Measurements from ENCODE around the gene P3H2.

The P3H2 gene

DNA sequence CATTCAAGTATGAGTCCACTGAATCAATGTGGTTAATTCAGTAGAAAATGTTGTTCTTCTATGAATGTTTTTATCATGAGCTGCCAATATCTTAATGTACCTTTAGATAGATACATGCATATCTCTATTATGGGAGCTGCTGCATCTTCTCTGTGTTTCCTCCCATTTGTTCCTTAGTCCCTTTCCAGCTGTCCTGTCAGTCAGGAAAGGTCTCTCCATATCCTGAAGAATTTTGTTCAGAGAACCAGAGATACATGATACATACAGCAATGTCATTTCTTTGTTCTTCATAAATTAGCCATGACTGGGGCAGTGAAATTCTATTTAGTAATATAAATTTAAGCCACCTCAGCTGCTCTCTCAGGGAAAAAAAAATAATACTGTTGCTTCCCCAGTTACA lies 103.7 kb downstream of the P3H2 start:
- DNase-seq (ENCODE audit: low spot score), result no peak

DNA sequence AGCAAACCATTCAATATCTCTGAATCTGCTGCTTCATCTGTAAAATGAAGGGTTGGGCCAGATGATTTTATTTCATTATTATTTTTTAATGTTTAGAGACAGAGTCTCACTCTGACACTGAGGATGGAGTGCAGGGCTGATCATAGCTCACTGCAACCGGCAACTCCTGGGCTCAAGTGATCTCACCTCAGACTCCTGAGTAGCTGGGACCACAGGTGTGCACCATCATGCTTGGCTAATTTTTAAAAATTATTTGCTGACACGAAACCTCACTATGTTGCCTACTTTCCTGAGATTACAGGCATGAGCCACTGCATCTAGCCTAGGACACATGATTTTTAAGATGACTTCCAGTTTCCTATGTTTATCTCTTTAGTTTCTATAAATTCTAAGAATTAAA lies 105.8 kb downstream of the P3H2 start:
- DNase-seq (ENCODE audit: low spot score), result no peak

DNA sequence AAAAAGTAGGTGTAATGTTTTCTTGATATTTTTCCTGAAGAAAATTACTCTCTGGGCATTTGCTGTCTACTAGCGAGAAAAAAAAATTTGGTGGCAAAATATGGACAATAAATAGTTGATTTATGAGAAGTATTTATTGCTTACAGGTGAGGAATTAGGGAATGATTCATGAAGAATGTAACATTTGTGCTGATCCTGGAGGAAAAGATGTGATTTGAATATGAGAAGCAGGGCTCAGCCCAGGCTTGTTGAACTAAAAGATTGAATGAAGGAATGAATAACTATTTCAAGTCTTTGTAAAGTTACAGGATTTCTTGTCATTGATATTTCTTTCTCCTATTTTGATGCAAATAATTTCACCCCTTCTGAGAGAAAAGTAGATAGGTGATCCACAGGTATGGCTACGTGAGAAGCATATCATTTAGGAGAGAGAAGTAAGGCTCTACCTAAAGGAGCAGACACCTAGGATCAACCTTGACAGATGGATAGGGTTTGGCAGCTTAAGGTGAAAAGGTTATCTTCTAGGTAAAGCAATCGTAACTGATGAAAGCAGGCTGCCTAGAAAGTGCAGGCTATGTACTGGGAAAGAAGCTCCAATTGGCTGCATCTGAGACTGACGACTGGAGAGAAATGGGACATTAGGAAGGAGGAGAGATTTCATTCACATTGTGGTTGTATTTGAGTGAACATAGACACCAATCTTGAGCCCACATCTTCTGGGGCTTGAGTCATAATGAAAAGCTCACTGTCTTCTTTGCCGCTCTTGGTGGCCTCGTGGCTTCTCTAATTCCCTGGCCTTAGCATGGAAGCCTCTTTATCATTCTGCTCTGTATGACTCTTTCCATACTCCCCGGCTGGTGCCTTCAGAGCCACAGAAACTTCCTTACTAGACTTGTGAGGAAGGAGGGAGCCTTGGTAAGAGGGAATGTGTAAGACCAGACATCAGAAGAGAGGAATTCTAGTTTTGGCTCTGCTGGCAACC lies 106.5 kb downstream of the P3H2 start:
- DNase-seq (ENCODE audit: low spot score), result no peak

DNA sequence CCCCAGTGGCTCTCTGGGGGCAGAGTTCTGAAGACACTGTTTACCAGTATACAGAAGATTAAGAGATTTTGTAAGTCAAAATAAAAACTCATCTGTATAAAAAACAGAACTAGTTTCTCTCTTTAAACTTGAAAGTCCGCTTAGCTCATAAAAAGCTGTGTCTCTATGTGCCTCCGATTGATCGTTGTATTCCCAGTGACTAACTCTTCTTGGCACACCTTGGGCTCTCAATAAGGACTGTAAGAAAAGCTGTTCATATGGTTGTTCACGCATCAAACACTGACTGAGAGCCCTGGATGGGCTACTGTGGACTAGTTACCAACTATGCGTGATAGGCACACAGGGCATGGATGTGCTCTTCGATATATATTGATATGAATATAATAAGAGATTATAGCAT lies 107.9 kb downstream of the P3H2 start:
- no peak for DNase-seq (ENCODE audit: low spot score)

DNA sequence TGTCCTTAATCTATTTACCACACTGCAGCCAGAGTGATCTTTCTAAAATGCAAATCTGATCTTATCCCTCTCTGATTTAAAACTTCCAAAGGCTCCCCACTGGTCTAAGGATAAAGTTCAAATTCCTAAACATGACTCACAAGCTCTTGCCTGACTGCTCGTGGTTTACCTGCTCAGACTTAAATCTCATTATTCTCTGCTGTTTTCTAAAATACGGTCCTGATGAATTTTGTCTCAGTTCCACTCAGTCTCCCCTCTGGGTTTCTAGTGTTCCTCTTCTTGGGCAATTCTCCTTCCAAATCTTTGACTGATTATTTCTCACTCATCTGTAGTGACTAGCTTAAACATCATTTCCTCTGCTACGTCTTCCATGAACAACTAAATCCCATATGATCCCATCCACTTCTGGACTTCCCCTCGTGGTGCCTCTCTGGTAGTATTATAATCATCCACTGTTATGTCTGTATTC lies 108.3 kb downstream of the P3H2 start:
- no peak for DNase-seq (ENCODE audit: low spot score)

DNA sequence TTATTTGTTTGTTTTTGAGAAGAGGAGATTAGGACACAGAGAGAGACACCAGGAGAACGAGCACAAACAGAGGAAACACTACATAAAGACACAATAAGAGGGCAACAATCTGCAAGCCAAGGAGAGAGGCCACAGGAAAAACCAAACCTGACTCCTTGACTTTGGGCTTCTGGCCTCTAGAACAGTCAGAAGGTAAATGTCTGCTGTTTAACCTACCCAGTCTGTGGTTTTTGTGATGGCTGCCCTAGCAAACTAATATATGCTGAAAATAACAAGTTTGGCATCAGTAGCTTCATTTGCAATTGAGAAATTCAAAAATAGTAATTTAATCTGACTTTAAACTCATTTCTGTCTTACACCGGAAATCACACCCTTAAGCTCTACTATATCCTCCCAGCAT lies 110.2 kb downstream of the P3H2 start:
- no peak for DNase-seq (ENCODE audit: low spot score)

DNA sequence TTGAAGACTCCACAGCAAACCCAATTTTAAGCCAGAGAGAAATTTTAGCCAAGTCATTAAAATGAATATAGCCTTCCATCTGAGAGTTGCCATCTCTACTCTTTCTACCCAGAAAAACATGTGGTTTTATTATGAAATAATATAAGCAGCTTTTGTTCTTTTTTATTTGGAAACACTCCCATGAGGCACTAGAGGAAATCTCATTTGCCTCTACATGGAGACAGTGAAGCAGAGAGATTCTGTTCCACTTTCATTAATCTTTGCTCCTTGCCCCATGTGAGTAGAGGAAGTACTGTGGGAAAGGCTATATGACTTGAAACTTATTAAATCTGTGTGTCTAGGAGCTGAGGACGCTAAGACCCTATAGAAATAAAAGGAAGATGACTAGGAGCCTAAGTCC lies 111.1 kb downstream of the P3H2 start:
- DNase-seq (ENCODE audit: low spot score), result no peak

DNA sequence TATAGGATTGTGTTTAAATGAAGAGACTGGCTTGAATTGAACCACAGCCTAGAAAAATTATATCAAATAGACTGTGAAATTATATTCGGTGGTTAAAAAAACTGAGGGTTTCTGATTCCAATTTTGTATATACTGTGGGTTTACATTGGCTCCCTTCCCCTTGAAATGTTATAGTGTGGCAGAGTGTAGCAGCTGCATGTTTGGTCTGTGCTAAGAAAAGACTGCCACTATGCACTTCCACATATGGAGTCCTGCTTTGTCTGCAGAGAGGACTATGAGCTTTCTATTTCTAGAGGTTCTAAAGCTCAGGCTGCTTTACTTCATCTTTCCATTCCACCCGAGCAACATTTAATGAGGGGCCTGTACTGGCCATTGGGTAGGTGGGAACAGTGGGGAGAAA lies 112.3 kb downstream of the P3H2 start:
- no peak for DNase-seq (ENCODE audit: low spot score)

DNA sequence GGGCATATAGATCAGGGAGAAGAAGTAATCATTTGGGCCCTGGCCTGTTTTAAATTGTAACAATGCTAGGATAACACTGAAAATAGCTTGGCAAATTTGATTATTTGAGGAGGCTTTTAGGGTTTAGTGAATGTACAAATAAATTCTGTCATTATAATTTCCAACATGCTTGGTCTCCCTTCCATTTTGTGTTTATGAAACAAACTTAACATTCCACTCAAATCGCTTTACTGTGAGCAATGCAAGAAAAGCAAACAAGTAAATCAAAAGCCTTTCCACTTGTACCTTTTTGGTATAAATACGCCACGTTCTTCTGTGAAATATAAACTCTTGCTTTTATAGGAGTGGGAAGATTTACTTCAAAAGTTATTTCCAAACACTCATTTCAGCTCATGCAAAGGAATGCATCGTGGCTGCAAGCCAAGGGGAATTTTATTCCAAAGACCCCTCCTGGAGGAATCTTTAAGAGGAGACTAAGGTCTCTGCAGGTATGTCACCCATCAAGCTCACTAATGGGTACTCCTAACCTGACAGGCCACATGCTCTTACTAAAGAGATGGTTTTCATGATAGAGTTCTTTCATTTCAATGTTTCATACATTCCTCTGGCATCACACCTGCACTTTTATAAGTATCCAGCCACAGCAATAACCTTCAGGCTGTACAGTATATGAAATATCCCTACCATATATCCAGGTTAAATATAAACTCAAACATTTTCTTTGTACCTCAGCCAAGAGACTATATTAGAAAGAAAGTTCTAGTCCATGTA lies 115.2 kb downstream of the P3H2 start:
- no peak for DNase-seq (ENCODE audit: low spot score)

DNA sequence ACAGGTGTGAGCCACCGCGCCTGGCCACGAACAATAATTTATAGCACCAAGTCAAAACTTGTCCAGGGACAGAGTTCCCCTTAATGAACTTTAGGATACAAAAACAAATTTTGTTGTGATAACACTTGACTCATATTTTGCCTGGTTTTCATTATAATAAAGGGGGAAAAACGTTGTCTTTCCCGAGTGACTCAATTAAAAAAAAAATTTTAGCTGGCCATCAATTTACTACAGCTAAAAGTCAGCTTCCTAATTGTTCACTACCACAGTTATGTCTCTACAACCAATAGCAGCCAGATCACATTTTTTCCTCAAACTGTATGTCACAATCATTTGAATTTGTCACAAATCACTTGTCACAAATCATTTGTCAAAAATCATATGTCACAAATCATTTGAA lies 116.0 kb downstream of the P3H2 start:
- no peak for DNase-seq (ENCODE audit: low spot score)

DNA sequence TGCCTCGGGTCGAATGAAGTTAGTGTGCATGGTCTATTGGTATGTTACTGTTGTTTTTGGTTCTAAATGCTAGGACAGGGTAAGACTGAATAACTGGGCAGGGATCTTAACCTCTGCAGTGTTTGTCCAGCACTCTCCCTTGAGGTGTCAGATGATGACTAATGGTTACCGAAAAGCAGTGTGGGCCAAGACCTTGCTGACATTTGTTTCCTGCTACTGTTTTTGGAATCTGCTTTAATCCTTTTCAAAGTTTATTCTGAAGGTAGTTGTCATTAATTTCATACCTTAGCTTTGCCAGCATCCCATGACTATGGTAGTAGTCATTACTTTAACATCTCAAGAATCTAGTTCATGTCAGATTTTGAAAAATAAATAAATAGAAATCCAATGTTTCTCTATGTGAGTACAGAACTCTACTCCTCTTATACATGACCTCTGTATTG lies 117.0 kb downstream of the P3H2 start:
- DNase-seq (ENCODE audit: low spot score), result no peak

DNA sequence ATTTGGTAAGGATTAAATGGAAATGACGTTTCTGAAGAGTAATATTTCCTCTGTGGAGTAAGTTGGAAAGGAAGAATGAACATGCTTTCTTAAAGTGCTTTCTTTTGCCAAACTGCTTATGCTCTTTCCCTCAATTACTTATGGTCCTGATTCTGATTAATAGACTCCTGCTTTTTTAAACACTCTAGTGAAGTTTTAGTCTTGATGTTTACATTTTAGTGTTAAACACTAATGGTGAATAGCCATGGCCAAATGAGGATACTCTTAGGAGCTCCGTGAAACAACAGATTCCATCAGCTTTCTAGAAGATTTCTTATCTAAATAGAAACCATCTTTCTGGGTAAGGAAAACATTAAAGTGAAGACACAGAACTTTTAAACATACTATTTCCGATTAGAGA lies 117.6 kb downstream of the P3H2 start:
- no peak for DNase-seq (ENCODE audit: low spot score)

DNA sequence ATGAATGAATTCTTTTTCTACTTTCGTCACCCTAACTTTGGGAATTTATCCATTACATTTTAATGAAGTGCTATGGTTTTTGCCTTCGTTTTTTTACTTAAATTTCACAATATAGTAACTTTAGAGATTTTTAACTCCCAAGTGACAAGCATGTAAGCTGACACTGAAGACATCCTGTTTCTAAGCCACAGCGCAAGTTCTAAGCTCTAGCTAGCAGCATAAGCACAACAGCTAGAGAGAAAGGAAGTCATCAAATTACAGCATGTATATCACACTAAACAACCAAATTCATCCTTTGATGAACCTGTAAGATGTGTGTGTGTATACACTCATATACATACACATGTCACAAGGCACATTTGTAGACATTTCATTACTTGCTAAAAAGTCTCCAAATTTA lies 119.3 kb downstream of the P3H2 start:
- no peak for DNase-seq (ENCODE audit: low spot score)

DNA sequence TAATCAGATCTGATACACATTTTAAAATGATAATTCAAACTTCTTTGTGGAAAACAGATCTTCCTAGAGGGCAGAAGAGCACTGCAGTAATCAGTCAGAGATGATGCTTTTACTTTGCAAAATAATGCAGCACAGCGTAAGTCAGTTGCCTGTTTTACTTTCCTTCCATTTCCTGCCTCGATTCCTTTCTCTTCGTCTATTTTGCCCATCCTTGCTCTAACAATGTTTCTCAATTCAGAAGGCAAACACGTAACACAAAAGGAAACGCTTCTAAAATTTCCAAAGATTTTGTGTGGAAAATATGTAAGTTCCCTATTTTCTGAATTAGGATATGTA lies 119.9 kb downstream of the P3H2 start:
- DNase-seq (ENCODE audit: low spot score), result no peak

DNA sequence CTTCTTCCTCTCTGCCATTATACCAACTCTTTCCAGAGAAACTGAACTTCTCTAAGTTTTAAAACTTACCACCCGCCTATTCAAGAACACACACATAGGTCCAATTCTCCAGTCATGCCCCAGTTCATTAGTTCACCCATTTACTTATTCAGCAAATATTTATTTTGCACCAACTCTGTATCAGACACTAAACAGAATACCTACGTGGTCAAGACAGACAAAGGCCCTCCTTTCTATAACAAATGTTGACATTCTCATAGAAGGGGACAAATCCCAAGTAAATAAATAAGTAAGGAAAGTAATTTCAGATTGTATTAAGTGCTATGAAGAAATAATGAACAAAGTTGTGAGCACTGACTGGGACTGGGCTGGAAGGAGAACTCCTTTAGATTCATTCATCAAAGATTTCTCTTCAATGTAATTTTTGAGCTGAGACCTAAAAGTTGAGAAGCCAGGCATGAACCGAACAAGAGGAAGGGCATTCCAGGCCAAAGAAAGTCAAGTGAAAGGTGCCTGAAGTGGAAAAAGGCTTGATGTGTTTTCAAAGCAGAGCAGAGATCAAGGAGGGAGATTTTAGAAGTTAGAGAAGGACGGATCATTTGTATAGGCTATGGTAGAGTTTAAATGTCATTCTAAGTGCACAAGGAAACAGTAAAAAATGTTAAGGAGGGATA lies 120.4 kb downstream of the P3H2 start:
- DNase-seq (ENCODE audit: low spot score), result no peak

DNA sequence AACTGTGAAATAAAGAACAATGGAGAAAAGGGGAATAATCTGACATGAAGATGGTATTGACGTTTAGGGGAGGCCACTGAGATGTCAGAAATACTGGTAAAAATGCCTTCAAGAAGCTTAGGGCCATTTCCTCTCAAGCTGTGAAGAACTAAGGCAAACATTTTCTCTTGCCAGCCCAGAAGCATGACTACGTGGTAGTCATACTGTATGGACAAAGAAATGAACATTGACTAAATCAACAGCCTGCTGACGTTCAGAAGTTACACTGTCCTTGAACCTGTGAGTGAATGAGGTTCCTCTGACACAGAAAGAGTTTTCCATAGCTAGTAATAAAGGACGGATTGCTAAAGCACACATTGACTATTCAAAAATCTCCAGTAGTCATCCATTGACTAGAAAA lies 121.0 kb downstream of the P3H2 start:
- DNase-seq (ENCODE audit: low spot score), result no peak

DNA sequence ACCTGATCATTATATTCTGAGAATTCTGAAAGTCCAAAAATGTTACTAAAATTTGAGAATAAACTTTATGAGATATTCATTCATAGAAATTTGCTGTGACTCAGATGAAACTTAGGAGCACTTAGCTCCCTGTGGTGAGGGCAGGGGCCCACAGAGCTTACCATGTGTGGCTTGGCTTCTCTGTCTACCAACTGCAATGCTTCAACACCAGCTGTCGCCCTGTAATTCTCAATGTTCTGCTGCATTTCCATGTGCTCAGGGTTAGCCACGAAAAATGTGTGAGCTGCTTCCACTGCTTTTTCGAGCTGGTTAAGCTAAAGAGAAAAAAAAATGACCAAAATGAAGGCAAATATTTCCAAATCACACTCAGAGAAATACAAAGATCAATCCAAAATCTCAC lies 125.6 kb downstream of the P3H2 start:
- no peak for DNase-seq (ENCODE audit: low spot score)

DNA sequence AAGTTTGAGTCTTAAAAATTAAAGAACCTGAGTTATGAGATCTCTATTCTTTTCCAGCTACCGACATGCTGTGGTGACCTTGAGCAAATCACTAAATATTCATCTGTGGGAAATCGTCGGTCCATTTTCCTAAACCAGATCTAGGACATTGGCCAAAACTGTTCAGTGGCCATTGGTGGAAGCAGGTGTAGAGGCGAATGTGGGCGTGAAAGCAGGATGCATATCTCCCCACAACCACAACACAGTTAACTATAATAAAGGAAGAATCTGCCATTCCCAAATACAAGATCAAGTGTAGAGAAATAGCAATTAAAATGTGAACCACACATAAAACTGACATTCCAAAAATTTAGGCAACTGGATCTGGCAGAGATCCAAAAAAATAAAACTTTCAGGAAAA lies 129.9 kb downstream of the P3H2 start:
- no peak for DNase-seq (ENCODE audit: low spot score)

DNA sequence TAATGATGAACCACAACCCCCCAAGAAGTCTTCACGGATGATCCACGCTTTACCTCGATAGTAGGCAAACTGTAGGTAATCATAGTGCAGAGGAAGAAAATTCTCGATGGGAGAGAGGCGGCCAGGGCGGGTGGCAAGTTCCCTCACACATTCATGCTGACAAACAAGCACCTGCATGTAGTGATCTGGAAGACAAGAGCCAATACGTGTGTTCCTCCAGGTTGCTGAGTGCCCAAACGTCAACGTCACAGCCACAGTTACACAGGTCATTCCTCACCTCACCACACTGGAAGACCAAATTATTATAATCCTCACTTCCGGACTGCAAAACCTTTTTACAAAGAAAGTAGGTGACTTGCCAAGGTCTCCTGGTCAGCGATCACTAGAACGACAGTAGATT lies 131.8 kb downstream of the P3H2 start:
- no peak for DNase-seq (ENCODE audit: low spot score)

DNA sequence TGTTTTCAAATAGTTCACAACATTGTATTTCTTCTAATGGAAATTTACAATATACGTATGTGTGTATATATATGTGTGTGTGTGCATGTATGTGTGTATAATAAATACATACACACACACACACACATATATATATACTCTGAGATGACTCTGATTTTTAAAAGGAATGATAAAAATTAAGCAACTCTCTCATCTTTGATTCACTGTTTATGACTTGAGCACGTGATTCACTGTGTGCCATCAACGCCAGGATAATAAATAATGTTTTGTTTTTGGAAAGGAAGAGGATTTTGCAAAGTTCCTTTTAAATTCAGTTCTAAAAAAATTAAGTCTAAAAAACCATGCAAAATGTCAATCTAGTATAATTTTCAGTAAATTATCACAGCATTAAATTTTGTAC lies 132.4 kb downstream of the P3H2 start:
- no peak for DNase-seq (ENCODE audit: low spot score)

DNA sequence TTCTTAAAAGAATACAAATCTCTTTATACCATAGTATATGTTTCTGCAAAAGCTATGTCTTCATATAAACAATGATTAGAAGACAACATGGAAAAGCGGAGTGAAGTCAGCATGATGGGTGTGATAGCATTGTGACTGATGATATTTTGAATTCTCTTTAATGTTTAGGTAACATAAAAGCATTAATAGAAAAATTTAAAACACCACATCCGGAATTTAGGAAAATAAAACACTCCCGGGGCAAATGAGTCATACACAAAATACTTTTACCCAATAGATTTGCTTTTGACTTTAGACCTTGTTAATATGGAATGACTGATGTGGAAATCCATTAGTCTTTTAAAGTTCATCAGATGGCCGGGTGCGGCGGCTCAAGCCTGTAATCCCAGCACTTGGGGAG lies 134.7 kb downstream of the P3H2 start:
- DNase-seq (ENCODE audit: low spot score), result no peak

DNA sequence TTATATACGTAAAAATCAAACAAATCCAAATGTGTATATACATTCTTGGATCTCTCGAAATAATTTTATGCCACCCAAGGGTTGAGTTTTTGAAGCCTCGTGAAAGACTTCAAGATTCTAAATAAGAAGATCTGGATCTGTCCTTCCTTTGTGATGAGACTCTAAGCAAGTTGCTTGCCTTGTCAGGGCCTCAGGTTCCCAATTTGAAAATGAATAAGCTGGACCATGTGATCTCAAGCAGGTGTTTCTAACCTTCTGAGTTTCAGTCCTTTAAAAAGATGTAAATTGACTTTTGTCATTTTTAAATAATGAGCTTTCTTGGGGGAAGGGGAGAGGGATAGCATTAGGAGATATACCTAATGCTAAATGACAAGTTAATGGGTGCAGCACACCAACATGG lies 137.1 kb downstream of the P3H2 start:
- no peak for DNase-seq (ENCODE audit: low spot score)
